GM11168 (cell line): ENCODE measurements around the gene CDC14C.

Experiments
- in situ Hi-C: fragments of 300-500 bp; cut with MboI; formaldehyde crosslinking; loops from one replicate; pipeline ENCODE4 v1.12.0; 2022; ENCODE audit warnings: low sequenced_read_pairs; ENCODE audit not compliant: unreplicated experiment

Gene CDC14C

GRCh38 chr7:48964074-48964473 is 39.7 kb downstream of the CDC14C start:
- in situ Hi-C loops, result no loop called here

- in situ Hi-C loops, result no loop called here
These were observed 46.8 kb downstream of the CDC14C start for GRCh38 chr7:48971173-48971572.

- in situ Hi-C loops, result no loop called here
These were observed 51.9 kb downstream of the CDC14C start for GRCh38 chr7:48976253-48976652.

GRCh38 chr7:48976850-48977249 is 52.5 kb downstream of the CDC14C start:
- in situ Hi-C loops, result no loop called here
